Adrenal gland (tissue), 12 donors: ENCODE measurements around the gene TAF3. TPM values are rescaled to one million over a fixed set of nuclear protein-coding genes. Genes with fewer than 3 reads are reported as not detected.

Experiments used
- DNase-seq, 7 donors: peaks; one replicate each; pipeline ENCODE4 v3.0.0-alpha.2; 2019 to 2020
- H3K27ac ChIP-seq, 5 donors: fragments of 200-600 bp; sonication (generic) in 4 of 5; 1 replicate in 3 of 5; 2 replicates in 2 of 5; pipeline versions ENCODE4 v1.5.1 to v1.8.0; 2016 to 2020; ENCODE audit warnings: mild to moderate bottlenecking in 1 of 5
- H3K27me3 ChIP-seq: fragments of 200-600 bp; 2 replicates; pipeline ENCODE4 v1.8.0; 2021
- H3K36me3 ChIP-seq, 2 donors: fragments of 200-600 bp; replicated peaks in 1 of 2; 1 replicate in 1 of 2; 2 replicates in 1 of 2; pipeline versions ENCODE4 v1.5.1 to v1.8.0; 2018 to 2022
- H3K4me1 ChIP-seq, 2 donors: fragments of 200-600 bp; replicated peaks in 1 of 2; 1 replicate in 1 of 2; 2 replicates in 1 of 2; pipeline versions ENCODE4 v1.5.1 to v1.8.0; 2018 to 2021
- H3K4me3 ChIP-seq, 4 donors: fragments of 200-600 bp; sonication (generic) in 3 of 4; one replicate each; pipeline ENCODE4 v1.5.1; 2016 to 2018
- H3K9me3 ChIP-seq, 3 donors: fragments of 200-600 bp; sonication (generic) in 1 of 3; replicated peaks in 1 of 3; 1 replicate in 2 of 3; 2 replicates in 1 of 3; pipeline versions ENCODE4 v1.5.1 to v1.8.0; 2016 to 2021
- POLR2A ChIP-seq, 2 donors: fragments of 450-650 bp; IDR thresholded peaks; one replicate each; pipeline ENCODE4 v1.6.1; 2017; ENCODE audit warnings: antibody characterized with exemption in 2 of 2, mild to moderate bottlenecking in 2 of 2, moderate library complexity in 1 of 2
- WGBS, 4 donors: extraction: QIAGEN DNeasy Blood & Tissue Kit in 2 of 4; methylation state at CpG; one replicate each; pipeline versions ENCODE4 v1.1.5 to v1.1.7; 2013 to 2017; 5-methylcytosine and 5-hydroxymethylcytosine counted together
- intact Hi-C, 2 donors: fragments of 100-400 bp; cut with DNase I; formaldehyde crosslinking; loops; one replicate each; pipeline versions ENCODE4 v1.14.1 to v1.15.0; 2022 to 2023
- polyA plus RNA-seq, 3 donors: library from polyadenylated mRNA; stranded (reverse); fragments of 200-250 nt in 2 of 3; fragments of 350-450 nt in 1 of 3; fragmentation: Illumina TruSeq in 1 of 3; extraction: RNeasy Lipid Tissue Mini Kit (QIAGEN cat#74804) in 1 of 3; gene quantifications; one replicate each; pipeline ENCODE4 v1.2.3, GENCODE V29; 2013 to 2014
- total RNA-seq, 9 donors: library from RNA; depleted of rRNA in 4 of 9; stranded (reverse); fragments of >200 nt in 4 of 9; fragments of 120-200 nt in 1 of 9; fragmentation: NEBNext Ultra II Directional in 1 of 9; extraction: Animal tissue kit (Norgen Biotek cat#: 25700) in 1 of 9; gene quantifications; one replicate each; pipeline versions ENCODE4 v1.1.0 to v1.2.4, GENCODE V29; 2013 to 2023
- TF ChIP-seq, protein P1 (sequence below), 6 experiments: fragments of 450-650 bp in 4 of 6; fragments of 200-600 bp in 2 of 6; sonication (generic) in 1 of 6; IDR thresholded peaks; 1 replicate in 5 of 6; 2 replicates in 1 of 6; pipeline versions ENCODE4 v1.5.1 to v1.8.0; 2016 to 2021; ENCODE audit warnings: antibody characterized with exemption in 6 of 6, mild to moderate bottlenecking in 2 of 6, moderate library complexity in 1 of 6
- donor health status: healthy with polysubstance abuse.
- donor health status: Bipolar disorder and iron deficiency.
- donor health status: DM: yes; HTN: yes; CAD: no.
- donor health status: DM: no; HTN: no; CAD: no.
- donor health status: DM: no; HTN: no; CAD: no.
- donor health status: DM: yes; HTN: yes; CAD: no.

Gene TAF3
- total and polyA plus RNA-seq, 12 donors, result 3.5 to 16.6 (median 7.6) TPM

GRCh38 chr10:7955446-7955845, 137.1 kb downstream of the TAF3 start:
- no peak for DNase-seq
- 81 to 91% (median 82%) methylated on average over 1 of the region's 1 CpG for WGBS, 4 donors
- H3K4me3 ChIP-seq, result no peak overlapping the region
- TF ChIP-seq, protein P1, sequence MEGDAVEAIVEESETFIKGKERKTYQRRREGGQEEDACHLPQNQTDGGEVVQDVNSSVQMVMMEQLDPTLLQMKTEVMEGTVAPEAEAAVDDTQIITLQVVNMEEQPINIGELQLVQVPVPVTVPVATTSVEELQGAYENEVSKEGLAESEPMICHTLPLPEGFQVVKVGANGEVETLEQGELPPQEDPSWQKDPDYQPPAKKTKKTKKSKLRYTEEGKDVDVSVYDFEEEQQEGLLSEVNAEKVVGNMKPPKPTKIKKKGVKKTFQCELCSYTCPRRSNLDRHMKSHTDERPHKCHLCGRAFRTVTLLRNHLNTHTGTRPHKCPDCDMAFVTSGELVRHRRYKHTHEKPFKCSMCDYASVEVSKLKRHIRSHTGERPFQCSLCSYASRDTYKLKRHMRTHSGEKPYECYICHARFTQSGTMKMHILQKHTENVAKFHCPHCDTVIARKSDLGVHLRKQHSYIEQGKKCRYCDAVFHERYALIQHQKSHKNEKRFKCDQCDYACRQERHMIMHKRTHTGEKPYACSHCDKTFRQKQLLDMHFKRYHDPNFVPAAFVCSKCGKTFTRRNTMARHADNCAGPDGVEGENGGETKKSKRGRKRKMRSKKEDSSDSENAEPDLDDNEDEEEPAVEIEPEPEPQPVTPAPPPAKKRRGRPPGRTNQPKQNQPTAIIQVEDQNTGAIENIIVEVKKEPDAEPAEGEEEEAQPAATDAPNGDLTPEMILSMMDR (IDR thresholded peaks at IDR 0.05), result no peak
- no peak for TF ChIP-seq POLR2A (IDR thresholded peaks at IDR 0.05)
- H3K27me3 ChIP-seq, result no peaks in the 10 kb centered on the region
- peaks cover 0 to 4% (median 0%) of the 10 kb centered on the region in 3 donors for H3K9me3 ChIP-seq
- peaks cover 0 to 8% of the 10 kb centered on the region in 2 donors for H3K4me1 ChIP-seq
- no peak overlapping the region for H3K27ac ChIP-seq
- no peaks in the 10 kb centered on the region for H3K36me3 ChIP-seq
- intact Hi-C loops, result no loop called here

GRCh38 chr10:7956508-7956907, 138.2 kb downstream of the TAF3 start:
- Histone ChIP-seq H3K4me3 (no peak overlapping the region), H3K9me3 (no peaks in the 10 kb centered on the region)

DNA sequence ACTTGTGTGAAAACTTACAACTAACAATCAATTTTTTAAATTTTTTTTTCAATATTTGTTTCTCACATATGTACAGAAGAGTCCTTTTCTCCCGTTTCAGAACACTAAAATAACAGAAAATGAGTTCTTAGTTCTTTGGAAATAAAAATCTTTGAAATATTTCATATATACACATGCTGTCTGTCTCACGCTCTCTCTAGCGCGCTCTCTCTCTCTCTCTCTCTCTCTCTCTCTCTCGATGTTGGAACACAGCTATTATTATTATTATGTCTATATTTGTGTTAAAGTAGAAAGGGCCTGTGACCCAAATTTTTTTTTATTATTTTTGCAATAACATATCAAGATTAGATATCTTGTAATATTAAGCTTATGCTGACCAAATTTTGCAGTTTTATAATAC, 139.3 kb downstream of the TAF3 start:
- 76 to 93% (median 79%) methylated on average over 4 to 5 of the region's 5 CpGs for WGBS, 4 donors
- DNase-seq, result no peak
- intact Hi-C loops, result no loop called here

More at GRCh38 chr10:7956508-7956907, 138.2 kb downstream of the TAF3 start:
- peaks cover 0 to 8% of the 10 kb centered on the region in 2 donors for H3K4me1 ChIP-seq
- no peaks in the 10 kb centered on the region for H3K27me3 ChIP-seq
- H3K36me3 ChIP-seq, result no peaks in the 10 kb centered on the region
- no peak for TF ChIP-seq POLR2A (IDR thresholded peaks at IDR 0.05)
- TF ChIP-seq, protein P1 (IDR thresholded peaks at IDR 0.05), result no peak
- intact Hi-C loops, result no loop called here
- H3K27ac ChIP-seq, result no peak overlapping the region
- no peak for DNase-seq

GRCh38 chr10:7958442-7958841, 140.1 kb downstream of the TAF3 start:
- intact Hi-C loops, result no loop called here
- TF ChIP-seq POLR2A (IDR thresholded peaks at IDR 0.05), result no peak
- TF ChIP-seq, protein P1 (IDR thresholded peaks at IDR 0.05), result no peak
- DNase-seq, result no peak
- no peak overlapping the region for H3K27ac ChIP-seq
- H3K9me3 ChIP-seq, result no peaks in the 10 kb centered on the region
- H3K36me3 ChIP-seq, result no peaks in the 10 kb centered on the region
- 87 to 99% (median 96%) methylated on average over 5 of the region's 5 CpGs for WGBS, 4 donors
- peaks cover 0 to 8% of the 10 kb centered on the region in 2 donors for H3K4me1 ChIP-seq
- H3K27me3 ChIP-seq, result no peaks in the 10 kb centered on the region
- H3K4me3 ChIP-seq, result no peak overlapping the region

More for the DNA sequence above, 139.3 kb downstream of the TAF3 start:
- Histone ChIP-seq H3K4me1 (peaks cover 0 to 8% of the 10 kb centered on the region in 2 donors), H3K27me3 (no peaks in the 10 kb centered on the region), H3K36me3 (no peaks in the 10 kb centered on the region), H3K9me3 (no peaks in the 10 kb centered on the region), H3K4me3 (no peak overlapping the region), H3K27ac (no peak overlapping the region)
- no peak for TF ChIP-seq POLR2A (IDR thresholded peaks at IDR 0.05)
- TF ChIP-seq, protein P1 (IDR thresholded peaks at IDR 0.05), result no peak
